Esophagus muscularis mucosa (tissue), 4 donors: ENCODE results near the gene DCAF11. TPM values are rescaled to one million over a fixed set of nuclear protein-coding genes. Genes with fewer than 3 reads are reported as not detected.

Experiments
- DNase-seq: peaks from one replicate; pipeline ENCODE4 v3.0.0-alpha.2; 2017; ENCODE audit errors: extremely low spot score
- H3K27ac ChIP-seq, 4 donors: fragments of 200-600 bp; sonication (generic); replicated peaks in 1 of 4; 1 replicate in 3 of 4; 2 replicates in 1 of 4; pipeline ENCODE4 v1.5.1; 2016 to 2019; ENCODE audit warnings: mild to moderate bottlenecking in 1 of 4
- H3K27me3 ChIP-seq, 4 donors: fragments of 200-600 bp; sonication (generic); one replicate each; pipeline versions ENCODE4 v1.5.1 to v1.6.0; 2016 to 2019
- H3K36me3 ChIP-seq, 4 donors: fragments of 200-600 bp; sonication (generic); one replicate each; pipeline ENCODE4 v1.5.1; 2016 to 2019
- H3K4me1 ChIP-seq, 4 donors: fragments of 200-600 bp; sonication (generic); one replicate each; pipeline ENCODE4 v1.5.1; 2016 to 2019
- H3K4me3 ChIP-seq, 4 donors: fragments of 200-600 bp; sonication (generic); 1 replicate in 2 of 4; 2 replicates in 2 of 4; pipeline ENCODE4 v1.5.1; 2016 to 2019; ENCODE audit warnings: mild to moderate bottlenecking in 4 of 4, moderate library complexity in 1 of 4
- H3K9me3 ChIP-seq, 4 donors: fragments of 200-600 bp; sonication (generic); 1 replicate in 3 of 4; 2 replicates in 1 of 4; pipeline ENCODE4 v1.5.1; 2016 to 2019
- CTCF ChIP-seq, 3 experiments: fragments of 200-600 bp in 2 of 3; fragments of 450-650 bp in 1 of 3; sonication (generic) in 2 of 3; IDR thresholded peaks; one replicate each; pipeline ENCODE4 v1.5.1; 2017 to 2019; ENCODE audit warnings: antibody characterized with exemption in 3 of 3, mild to moderate bottlenecking in 2 of 3, moderate library complexity in 1 of 3
- EP300 ChIP-seq: sonication (generic); formaldehyde crosslinking; IDR thresholded peaks from one replicate; pipeline ENCODE4 v1.6.1; 2017; ENCODE audit warnings: antibody characterized with exemption
- POLR2A ChIP-seq: fragments of 450-650 bp; IDR thresholded peaks from one replicate; pipeline ENCODE4 v1.6.1; 2017; ENCODE audit warnings: antibody characterized with exemption, moderate library complexity, mild to moderate bottlenecking, low read depth
- POLR2AphosphoS5 ChIP-seq, 2 donors: sonication (generic); formaldehyde crosslinking; IDR thresholded peaks; one replicate each; pipeline ENCODE4 v1.6.1; 2017; ENCODE audit warnings: antibody characterized with exemption in 2 of 2
- WGBS: methylation state at CpG from one replicate; pipeline ENCODE4 v1.1.5; 2018; 5-methylcytosine and 5-hydroxymethylcytosine counted together
- intact Hi-C: fragments of 100-400 bp; cut with DNase I; formaldehyde crosslinking; loops from one replicate; pipeline ENCODE4 v1.15.1; 2023
- total RNA-seq, 4 donors: library from RNA; depleted of rRNA; stranded (reverse); fragments of >200 nt; gene quantifications; one replicate each; pipeline versions ENCODE4 v1.1.0 to v1.2.1, GENCODE V29; 2016

Gene DCAF11
- total RNA-seq, 4 donors from 2014 or later: 56.0 to 74.9 (median 66.8) TPM

GRCh38 chr14:24085215-24085614 lies 29.4 kb upstream of the DCAF11 start:
- Histone ChIP-seq H3K36me3 (no peaks in the 10 kb centered on the region), H3K27ac (no peak overlapping the region), H3K4me3 (no peak overlapping the region), H3K4me1 (peaks cover 9 to 15% (median 14%) of the 10 kb centered on the region in 4 donors), H3K9me3 (no peaks in the 10 kb centered on the region), H3K27me3 (no peaks in the 10 kb centered on the region)
- DNase-seq: no peak
- 90% methylated on average over 3 of the region's 3 CpGs for WGBS
- TF ChIP-seq POLR2AphosphoS5 (IDR thresholded peaks at IDR 0.05) (no peak), CTCF (IDR thresholded peaks at IDR 0.05) (no peak), POLR2A (no peak), EP300 (no peak)
- intact Hi-C loops: no loop called here

GRCh38 chr14:24086193-24086955 lies 28.2 kb upstream of the DCAF11 start:
- no peak for DNase-seq
- Histone ChIP-seq H3K9me3 (no peaks in the 10 kb centered on the region), H3K4me1 (peaks cover 4 to 6% (median 5%) of the 10 kb centered on the region in 4 donors), H3K4me3 (no peak overlapping the region), H3K27me3 (no peaks in the 10 kb centered on the region), H3K27ac (no peak overlapping the region), H3K36me3 (no peaks in the 10 kb centered on the region)
- no peak for TF ChIP-seq POLR2AphosphoS5 (IDR thresholded peaks at IDR 0.05)
- no peak for TF ChIP-seq POLR2A
- TF ChIP-seq EP300: no peak
- TF ChIP-seq CTCF (IDR thresholded peaks at IDR 0.05): no peak
- 90% methylated on average over 3 of the region's 3 CpGs for WGBS
- intact Hi-C loops: no loop called here

GRCh38 chr14:24087004-24087403 lies 27.6 kb upstream of the DCAF11 start:
- TF ChIP-seq CTCF (IDR thresholded peaks at IDR 0.05) (no peak), POLR2AphosphoS5 (IDR thresholded peaks at IDR 0.05) (no peak), EP300 (no peak), POLR2A (no peak)
- DNase-seq: no peak
- no peaks in the 10 kb centered on the region for H3K4me1 ChIP-seq
- no peak overlapping the region for H3K27ac ChIP-seq
- intact Hi-C loops: no loop called here
- no peaks in the 10 kb centered on the region for H3K9me3 ChIP-seq
- 75% methylated on average over 1 of the region's 1 CpG for WGBS
- H3K27me3 ChIP-seq: no peaks in the 10 kb centered on the region
- no peak overlapping the region for H3K4me3 ChIP-seq
- no peaks in the 10 kb centered on the region for H3K36me3 ChIP-seq

- Histone ChIP-seq H3K4me1 (peaks cover 1 to 6% (median 3%) of the 10 kb centered on the region in 4 donors), H3K27me3 (no peaks in the 10 kb centered on the region), H3K27ac (no peak overlapping the region), H3K9me3 (no peaks in the 10 kb centered on the region), H3K4me3 (no peak overlapping the region), H3K36me3 (no peaks in the 10 kb centered on the region)
- TF ChIP-seq EP300 (no peak), POLR2A (no peak), CTCF (IDR thresholded peaks at IDR 0.05) (no peak), POLR2AphosphoS5 (IDR thresholded peaks at IDR 0.05) (no peak)
- DNase-seq: no peak
- WGBS: 83% methylated on average over 2 of the region's 2 CpGs
- intact Hi-C loops: no loop called here
These were observed 26.5 kb upstream of the DCAF11 start for GRCh38 chr14:24088095-24088494.

- H3K4me3 ChIP-seq: no peak overlapping the region
- H3K36me3 ChIP-seq: no peaks in the 10 kb centered on the region
- no peak overlapping the region for H3K27ac ChIP-seq
- TF ChIP-seq CTCF (IDR thresholded peaks at IDR 0.05) (no peak), EP300 (no peak), POLR2AphosphoS5 (IDR thresholded peaks at IDR 0.05) (no peak), POLR2A (no peak)
- no peaks in the 10 kb centered on the region for H3K27me3 ChIP-seq
- no peak for DNase-seq
- H3K9me3 ChIP-seq: no peaks in the 10 kb centered on the region
- WGBS: 92% methylated on average over 6 of the region's 6 CpGs
- intact Hi-C loops: loop anchor here (2.0 kb wide), 2 partner anchors 31 to 75 kb away; no protein-coding TSS in a partner anchor
- peaks cover 11 to 18% (median 16%) of the 10 kb centered on the region in 4 donors for H3K4me1 ChIP-seq
These were observed 24.7 kb upstream of the DCAF11 start for GRCh38 chr14:24089890-24090289.
